GM12878 (cell line): ENCODE results near the gene NEU4. TPM values are rescaled to one million over a fixed set of nuclear protein-coding genes. Genes with fewer than 3 reads are reported as not detected.
"Not testable (repeated sequence)": the region's sequence is repeated elsewhere in the genome, so short reads cannot be mapped to it uniquely, and the experiment has no call there.

Experiments
- ATAC-seq: fragments of 200-7000 bp; cut with Tn5 transposase; 3 replicates; pipeline ENCODE4 v1.9.1; 2020; ENCODE audit warnings: mild to moderate bottlenecking, moderate library complexity
- BruUV-seq: library from RNA; stranded (reverse); fragments of 400-500 nt; replicated peaks from 2 replicates; lab custom pipeline; 2021; lab: Mats Ljungman, UMichigan
- CTCF ChIA-PET: fragments of 300-600 bp; sonication (Branson Sonifier 250); formaldehyde crosslinking; extraction: SDS; loops from one replicate; lab custom pipeline; 2021; ENCODE audit warnings: inconsistent platforms; lab: Yijun Ruan, JAX
- POLR2A ChIA-PET: fragments of 350-600 bp; formaldehyde crosslinking; extraction: SDS; loops from one replicate; lab custom pipeline; 2021; ENCODE audit warnings: inconsistent platforms; lab: Charles Lee
- RAD21 ChIA-PET: fragments of 300-600 bp; sonication (Branson Sonifier 250); formaldehyde crosslinking; loops from one replicate; lab custom pipeline; 2023; ENCODE audit warnings: antibody characterized with exemption; ENCODE audit not compliant: unreplicated experiment; lab: Charles Lee
- SMC1A ChIA-PET: fragments of 300-600 bp; sonication (Branson Sonifier 250); formaldehyde crosslinking; loops from one replicate; lab custom pipeline; 2023; ENCODE audit not compliant: unreplicated experiment, uncharacterized antibody; lab: Charles Lee
- DNase-seq: peaks from one replicate; pipeline ENCODE4 v3.0.0-alpha.2; 2011; ENCODE audit warnings: low read depth, low spot score
- FAIRE-seq: peaks from 3 replicates; lab custom pipeline; 2011; peaks lifted over from hg19 to GRCh38; lab: Jason Lieb, UNC
- H2AFZ ChIP-seq: 2 replicates; pipeline ENCODE4 v1.6.0; 2011; ENCODE audit warnings: low read depth, low read length, control low read depth; ENCODE audit not compliant: control insufficient read depth
- H3K27ac ChIP-seq: 2 replicates; pipeline ENCODE4 v1.5.1; 2011; ENCODE audit warnings: control low read depth; ENCODE audit not compliant: control insufficient read depth, insufficient read depth
- H3K27me3 ChIP-seq, 2 experiments: replicated peaks in 1 of 2; 2 replicates each; pipeline versions ENCODE4 v1.6.0 to v1.6.1; 2011; ENCODE audit warnings: low read length in 1 of 2; ENCODE audit not compliant: control insufficient read depth in 2 of 2, insufficient read depth in 2 of 2
- H3K36me3 ChIP-seq, 2 experiments: 2 replicates each; pipeline ENCODE4 v1.5.1; 2011; ENCODE audit warnings: low read length in 1 of 2; ENCODE audit not compliant: control insufficient read depth in 2 of 2, insufficient read depth in 2 of 2
- H3K4me1 ChIP-seq: 2 replicates; pipeline ENCODE4 v1.6.1; 2011; ENCODE audit warnings: mild to moderate bottlenecking, low read length, moderate library complexity, mixed read lengths; ENCODE audit not compliant: control insufficient read depth, insufficient read depth
- H3K4me2 ChIP-seq: 2 replicates; pipeline ENCODE4 v1.6.0; 2011; ENCODE audit warnings: control low read depth; ENCODE audit not compliant: control insufficient read depth, insufficient read depth
- H3K4me3 ChIP-seq: fragments of 200-600 bp; sonication (generic); 2 replicates; pipeline ENCODE4 v1.5.1; 2016
- H3K79me2 ChIP-seq: 2 replicates; pipeline ENCODE4 v1.6.0; 2011; ENCODE audit warnings: low read length; ENCODE audit not compliant: control insufficient read depth, insufficient read depth
- H3K9ac ChIP-seq: 2 replicates; pipeline ENCODE4 v1.8.0; 2011; ENCODE audit warnings: low read length, control low read depth, mixed read lengths; ENCODE audit not compliant: control insufficient read depth, insufficient read depth
- H3K9me3 ChIP-seq: replicated peaks from 3 replicates; pipeline ENCODE4 v1.5.1; 2011; ENCODE audit warnings: mild to moderate bottlenecking, low read length; ENCODE audit not compliant: control insufficient read depth, insufficient read depth
- H4K20me1 ChIP-seq: 2 replicates; pipeline ENCODE4 v1.6.0; 2011; ENCODE audit not compliant: control insufficient read depth, insufficient read depth
- CREB1 ChIP-seq: IDR thresholded peaks from 2 replicates; pipeline ENCODE4 v1.6.1; 2012; ENCODE audit warnings: low read depth, mild to moderate bottlenecking, inconsistent platforms
- CREM ChIP-seq: IDR thresholded peaks from 2 replicates; pipeline ENCODE4 v1.6.1; 2014; ENCODE audit warnings: antibody characterized with exemption, low read depth
- HDAC2 ChIP-seq: fragments of 200-600 bp; sonication (generic); IDR thresholded peaks from 2 replicates; pipeline ENCODE4 v1.6.1; 2017
- IKZF2 ChIP-seq, 2 experiments: fragments of 450-650 bp; IDR thresholded peaks; 2 replicates each; pipeline ENCODE4 v1.6.1; 2017; ENCODE audit warnings: mild to moderate bottlenecking in 2 of 2, moderate library complexity in 2 of 2
- JUNB ChIP-seq: IDR thresholded peaks from 2 replicates; pipeline ENCODE4 v1.6.1; 2016; ENCODE audit warnings: antibody characterized with exemption, mild to moderate bottlenecking
- KDM1A ChIP-seq: fragments of 200-600 bp; sonication (generic); IDR thresholded peaks from 2 replicates; pipeline ENCODE4 v1.6.1; 2016; ENCODE audit warnings: borderline replicate concordance
- PAX8 ChIP-seq: fragments of 450-650 bp; IDR thresholded peaks from 2 replicates; pipeline ENCODE4 v1.6.1; 2017; ENCODE audit warnings: mild to moderate bottlenecking, moderate library complexity
- RAD21 ChIP-seq: IDR thresholded peaks from 2 replicates; pipeline ENCODE4 v1.6.1; 2011; ENCODE audit warnings: mild to moderate bottlenecking, low read depth, low read length, moderate library complexity; ENCODE audit not compliant: insufficient read depth
- REST ChIP-seq: IDR thresholded peaks from 2 replicates; pipeline ENCODE4 v1.6.1; 2012; ENCODE audit warnings: mild to moderate bottlenecking, low read depth, low read length
- SIN3A ChIP-seq: IDR thresholded peaks from 2 replicates; pipeline ENCODE4 v1.6.1; 2012; ENCODE audit warnings: low read depth, low read length, improper control_type of control experiment
- SUPT20H ChIP-seq: IDR thresholded peaks from 2 replicates; pipeline ENCODE4 v1.6.1; 2011; ENCODE audit warnings: low read depth, mild to moderate bottlenecking, low read length, moderate library complexity, borderline replicate concordance; ENCODE audit not compliant: control insufficient read depth
- SUZ12 ChIP-seq: fragments of 200-600 bp; sonication (generic); IDR thresholded peaks from one replicate; pipeline ENCODE4 v1.6.1; 2018; ENCODE audit warnings: antibody characterized with exemption, mild to moderate bottlenecking; ENCODE audit not compliant: unreplicated experiment
- TARDBP ChIP-seq: IDR thresholded peaks from 2 replicates; pipeline ENCODE4 v1.6.1; 2016; ENCODE audit warnings: borderline replicate concordance
- TCF12 ChIP-seq: IDR thresholded peaks from 2 replicates; pipeline ENCODE4 v1.6.1; 2011; ENCODE audit warnings: low read depth, mild to moderate bottlenecking, low read length
- ZBTB33 ChIP-seq: fragments of 450-650 bp; IDR thresholded peaks from 2 replicates; pipeline ENCODE4 v1.6.1; 2017; ENCODE audit warnings: mild to moderate bottlenecking
- ZNF217 ChIP-seq: fragments of 450-650 bp; IDR thresholded peaks from 2 replicates; pipeline ENCODE4 v1.6.1; 2017; ENCODE audit warnings: antibody characterized with exemption, mild to moderate bottlenecking
- ZNF24 ChIP-seq: fragments of 450-650 bp; IDR thresholded peaks from 2 replicates; pipeline ENCODE4 v1.6.1; 2017; ENCODE audit warnings: antibody characterized with exemption, mild to moderate bottlenecking
- WGBS: methylation state at CpG from one replicate; pipeline ENCODE4 v1.1.6; 2016; ENCODE audit warnings: low lambda C conversion rate; ENCODE audit not compliant: insufficient replicate concordance, insufficient coverage; ENCODE audit errors: missing lambda C conversion rate; 5-methylcytosine and 5-hydroxymethylcytosine counted together
- in situ Hi-C: fragments of 300-500 bp; cut with MboI; formaldehyde crosslinking; loops from 9 replicates; pipeline ENCODE4 v1.14.3; 2018; ENCODE audit warnings: mixed read lengths
- intact Hi-C: fragments of 100-400 bp; cut with micrococcal nuclease; formaldehyde crosslinking; loops from one replicate; pipeline ENCODE4 v1.14.2; 2022; ENCODE audit not compliant: unreplicated experiment
- polyA plus RNA-seq, 11 experiments: library from polyadenylated mRNA; depleted of rRNA in 4 of 11; unstranded in 6 of 11; stranded (reverse) in 5 of 11; fragments of >200 nt; fragmentation: Nextera tagmentation in 4 of 11; fragmentation: Illumina TruSeq in 1 of 11; extraction: Ambion mirVana in 4 of 11; extraction: Trizol in 1 of 11; gene quantifications; 1 replicate in 1 of 11; 2 replicates in 10 of 11; pipeline versions ENCODE4 v1.2.1 to v1.2.3, GENCODE V29; 2011 to 2016; ENCODE audit warnings: inconsistent platforms in 2 of 11, missing spikeins in 2 of 11, low read depth in 1 of 11
- total RNA-seq, 4 experiments: library from RNA; depleted of rRNA in 3 of 4; stranded (reverse); fragments of >200 nt in 3 of 4; fragmentation: Illumina TruSeq in 1 of 4; extraction: Trizol in 1 of 4; gene quantifications; 2 replicates each; pipeline versions ENCODE4 v1.2.1 to v1.2.3, GENCODE V29; 2013 to 2021
- TF ChIP-seq, protein P1 (sequence below): fragments of 450-650 bp; IDR thresholded peaks from 2 replicates; pipeline ENCODE4 v1.6.1; 2014; ENCODE audit warnings: mild to moderate bottlenecking

NEU4 gene
- total and polyA plus RNA-seq, 10 of the 15 experiments (the other 5 are each of a cell fraction or from before 2014, with no cell fraction given), result 0.01 to 0.28 (median 0.14) TPM; not detected in 5

- TF ChIP-seq CREB1 (peak; percentile 94), KDM1A (no peak), PAX8 (no peak), IKZF2 (IDR thresholded peaks at IDR 0.05) (peak; percentile 71 to 78), ZNF24 (no peak), TARDBP (no peak), SUPT20H (no peak), SUZ12 (no peak), TCF12 (0 out of 2 replicates have a peak, but pooled peaks have one; percentile 5), RAD21 (peak; percentile 35; the same call in 1 of the 2 replicates), REST (no peak), CREM (peak; percentile 89), ZBTB33 (no peak), SIN3A (no peak), JUNB (peak; percentile 87), HDAC2 (no peak), ZNF217 (no peak)
- TF ChIP-seq, protein P1, sequence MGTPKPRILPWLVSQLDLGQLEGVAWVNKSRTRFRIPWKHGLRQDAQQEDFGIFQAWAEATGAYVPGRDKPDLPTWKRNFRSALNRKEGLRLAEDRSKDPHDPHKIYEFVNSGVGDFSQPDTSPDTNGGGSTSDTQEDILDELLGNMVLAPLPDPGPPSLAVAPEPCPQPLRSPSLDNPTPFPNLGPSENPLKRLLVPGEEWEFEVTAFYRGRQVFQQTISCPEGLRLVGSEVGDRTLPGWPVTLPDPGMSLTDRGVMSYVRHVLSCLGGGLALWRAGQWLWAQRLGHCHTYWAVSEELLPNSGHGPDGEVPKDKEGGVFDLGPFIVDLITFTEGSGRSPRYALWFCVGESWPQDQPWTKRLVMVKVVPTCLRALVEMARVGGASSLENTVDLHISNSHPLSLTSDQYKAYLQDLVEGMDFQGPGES, result no peak
These were observed 20.4 kb upstream of the NEU4 start (continued) for GRCh38 chr2:241788572-241788971.

DNA sequence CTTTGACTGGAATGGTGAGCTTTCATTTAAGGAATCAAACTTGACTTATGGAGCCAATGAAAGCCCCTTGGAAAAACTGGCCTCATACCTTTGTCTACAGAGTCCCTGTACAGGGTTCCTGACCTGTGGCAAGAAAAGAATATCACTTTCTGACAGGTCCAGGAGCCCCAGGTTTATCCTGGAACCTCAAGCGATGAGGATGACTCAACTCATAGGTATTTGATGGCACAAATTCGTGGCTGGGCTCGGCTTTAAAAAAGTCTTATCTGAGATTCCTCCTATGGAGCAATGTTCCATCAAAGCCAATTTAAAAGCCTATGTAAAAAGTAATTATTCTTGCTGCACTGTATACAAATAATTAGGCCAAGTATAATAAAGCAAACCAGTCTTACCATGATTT lies 17.6 kb upstream of the NEU4 start:
- RAD21 ChIA-PET, H3K4me2 ChIP-seq, ATAC-seq, intact Hi-C loops, H2AFZ ChIP-seq, H3K4me3 ChIP-seq, H3K9me3 ChIP-seq, H3K27ac ChIP-seq, in situ Hi-C loops, FAIRE-seq, H3K9ac ChIP-seq, H3K79me2 ChIP-seq, SMC1A ChIA-PET, H3K27me3 ChIP-seq, BruUV-seq, POLR2A ChIA-PET, DNase-seq, CTCF ChIA-PET, H4K20me1 ChIP-seq, H3K36me3 ChIP-seq: not testable (repeated sequence)
- WGBS, result 69% methylated on average over 3 of the region's 3 CpGs
- H3K4me1 ChIP-seq, result peaks cover 19% of the 10 kb centered on the region
